HepG2 (cell line): Measurements from ENCODE around the gene CCS. TPM values are rescaled to one million over a fixed set of nuclear protein-coding genes. Genes with fewer than 3 reads are reported as not detected.

Experiments used
- HOXD1 ChIP-seq: sonication (generic); formaldehyde crosslinking; IDR thresholded peaks from 2 replicates; pipeline ENCODE4 v1.5.0; 2020; ENCODE audit warnings: missing genetic modification reagents
- RFXAP ChIP-seq: sonication (generic); formaldehyde crosslinking; IDR thresholded peaks from 2 replicates; pipeline ENCODE4 v1.4.0; 2020; ENCODE audit warnings: missing genetic modification reagents, borderline replicate concordance
- ZFAT ChIP-seq: sonication (generic); formaldehyde crosslinking; conservative IDR thresholded peaks from 2 replicates; pipeline ENCODE4 v1.8.1; 2023; ENCODE audit warnings: missing genetic modification reagents, inconsistent platforms
- polyA plus RNA-seq, 8 experiments: library from polyadenylated mRNA; depleted of rRNA in 3 of 8; stranded (reverse) in 7 of 8; unstranded in 1 of 8; fragments of >200 nt; fragmentation: Illumina TruSeq in 4 of 8; extraction: Trizol in 4 of 8; gene quantifications; 2 replicates each; pipeline versions ENCODE4 v1.2.1 to v1.2.3, GENCODE V29; 2011 to 2016; ENCODE audit warnings: low read depth in 4 of 8, missing spikeins in 1 of 8, mixed read lengths in 1 of 8; ENCODE audit not compliant: insufficient read depth in 1 of 8
- total RNA-seq, 5 experiments: library from RNA; depleted of rRNA; stranded (reverse); fragments of >200 nt; fragmentation: Illumina TruSeq; extraction: Trizol; gene quantifications; 2 replicates each; pipeline ENCODE4 v1.2.3, GENCODE V29; 2016; ENCODE audit warnings: low read depth in 1 of 5
- TF ChIP-seq, protein P1 (sequence below): sonication (generic); formaldehyde crosslinking; IDR thresholded peaks from 2 replicates; pipeline ENCODE4 v1.4.0; 2020; ENCODE audit warnings: mild to moderate bottlenecking, missing genetic modification reagents
- TF ChIP-seq, protein P2 (sequence below): sonication (generic); formaldehyde crosslinking; IDR thresholded peaks from 2 replicates; pipeline ENCODE4 v1.5.0; 2020; ENCODE audit warnings: mild to moderate bottlenecking, missing genetic modification reagents, moderate library complexity
- TF ChIP-seq, protein P3 (sequence below): sonication (generic); formaldehyde crosslinking; IDR thresholded peaks from 2 replicates; pipeline ENCODE4 v1.4.0; 2020; ENCODE audit warnings: missing genetic modification reagents, borderline replicate concordance

CCS gene
- total and polyA plus RNA-seq, 2 of the 13 experiments (the other 11 are each of a cell fraction or from before 2014, with no cell fraction given), result 25.4 to 44.6 TPM

DNA sequence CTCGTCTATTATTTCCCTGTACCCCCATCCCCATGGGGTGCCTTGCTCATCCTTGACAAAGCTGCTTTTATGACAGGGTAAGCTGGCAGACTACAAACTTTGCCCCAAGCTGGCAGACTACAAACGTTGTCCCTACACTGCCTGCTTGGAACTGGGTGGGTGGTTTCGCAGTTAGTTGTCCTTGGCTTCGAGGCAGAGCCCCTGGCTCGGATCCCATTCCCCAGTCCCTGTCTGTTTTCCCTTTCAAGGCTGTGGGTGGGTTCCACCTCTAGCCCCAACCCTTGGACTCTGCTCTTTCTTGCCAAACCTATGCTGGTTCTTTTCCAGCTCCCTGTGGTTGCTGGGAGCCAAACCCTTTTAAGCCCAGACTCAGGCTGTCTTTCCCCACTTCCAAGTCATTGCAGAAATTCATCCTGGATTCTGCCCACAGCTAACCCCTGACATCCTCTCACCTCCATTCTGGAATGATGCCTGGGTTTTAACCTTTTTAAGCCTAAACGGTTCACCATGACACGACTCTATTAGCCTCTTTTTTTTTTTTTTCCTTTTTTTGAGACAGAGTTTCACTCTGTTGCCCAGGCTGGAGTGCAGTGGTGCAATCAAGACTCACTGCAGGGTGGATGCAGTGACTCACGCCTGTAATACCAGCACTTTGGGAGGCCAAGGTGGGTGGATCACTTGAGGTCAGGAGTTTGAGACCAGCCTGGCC, 14.3 kb downstream of the CCS start (continued):
- TF ChIP-seq, protein P1, sequence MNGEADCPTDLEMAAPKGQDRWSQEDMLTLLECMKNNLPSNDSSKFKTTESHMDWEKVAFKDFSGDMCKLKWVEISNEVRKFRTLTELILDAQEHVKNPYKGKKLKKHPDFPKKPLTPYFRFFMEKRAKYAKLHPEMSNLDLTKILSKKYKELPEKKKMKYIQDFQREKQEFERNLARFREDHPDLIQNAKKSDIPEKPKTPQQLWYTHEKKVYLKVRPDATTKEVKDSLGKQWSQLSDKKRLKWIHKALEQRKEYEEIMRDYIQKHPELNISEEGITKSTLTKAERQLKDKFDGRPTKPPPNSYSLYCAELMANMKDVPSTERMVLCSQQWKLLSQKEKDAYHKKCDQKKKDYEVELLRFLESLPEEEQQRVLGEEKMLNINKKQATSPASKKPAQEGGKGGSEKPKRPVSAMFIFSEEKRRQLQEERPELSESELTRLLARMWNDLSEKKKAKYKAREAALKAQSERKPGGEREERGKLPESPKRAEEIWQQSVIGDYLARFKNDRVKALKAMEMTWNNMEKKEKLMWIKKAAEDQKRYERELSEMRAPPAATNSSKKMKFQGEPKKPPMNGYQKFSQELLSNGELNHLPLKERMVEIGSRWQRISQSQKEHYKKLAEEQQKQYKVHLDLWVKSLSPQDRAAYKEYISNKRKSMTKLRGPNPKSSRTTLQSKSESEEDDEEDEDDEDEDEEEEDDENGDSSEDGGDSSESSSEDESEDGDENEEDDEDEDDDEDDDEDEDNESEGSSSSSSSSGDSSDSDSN (CRISPR knock-in tag), result no peak
- TF ChIP-seq, protein P2, sequence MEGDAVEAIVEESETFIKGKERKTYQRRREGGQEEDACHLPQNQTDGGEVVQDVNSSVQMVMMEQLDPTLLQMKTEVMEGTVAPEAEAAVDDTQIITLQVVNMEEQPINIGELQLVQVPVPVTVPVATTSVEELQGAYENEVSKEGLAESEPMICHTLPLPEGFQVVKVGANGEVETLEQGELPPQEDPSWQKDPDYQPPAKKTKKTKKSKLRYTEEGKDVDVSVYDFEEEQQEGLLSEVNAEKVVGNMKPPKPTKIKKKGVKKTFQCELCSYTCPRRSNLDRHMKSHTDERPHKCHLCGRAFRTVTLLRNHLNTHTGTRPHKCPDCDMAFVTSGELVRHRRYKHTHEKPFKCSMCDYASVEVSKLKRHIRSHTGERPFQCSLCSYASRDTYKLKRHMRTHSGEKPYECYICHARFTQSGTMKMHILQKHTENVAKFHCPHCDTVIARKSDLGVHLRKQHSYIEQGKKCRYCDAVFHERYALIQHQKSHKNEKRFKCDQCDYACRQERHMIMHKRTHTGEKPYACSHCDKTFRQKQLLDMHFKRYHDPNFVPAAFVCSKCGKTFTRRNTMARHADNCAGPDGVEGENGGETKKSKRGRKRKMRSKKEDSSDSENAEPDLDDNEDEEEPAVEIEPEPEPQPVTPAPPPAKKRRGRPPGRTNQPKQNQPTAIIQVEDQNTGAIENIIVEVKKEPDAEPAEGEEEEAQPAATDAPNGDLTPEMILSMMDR (CRISPR knock-in tag), result no peak
- TF ChIP-seq HOXD1 (CRISPR knock-in tag) (no peak), RFXAP (CRISPR knock-in tag) (no peak), ZFAT (CRISPR knock-in tag) (no peak)
- TF ChIP-seq, protein P3, sequence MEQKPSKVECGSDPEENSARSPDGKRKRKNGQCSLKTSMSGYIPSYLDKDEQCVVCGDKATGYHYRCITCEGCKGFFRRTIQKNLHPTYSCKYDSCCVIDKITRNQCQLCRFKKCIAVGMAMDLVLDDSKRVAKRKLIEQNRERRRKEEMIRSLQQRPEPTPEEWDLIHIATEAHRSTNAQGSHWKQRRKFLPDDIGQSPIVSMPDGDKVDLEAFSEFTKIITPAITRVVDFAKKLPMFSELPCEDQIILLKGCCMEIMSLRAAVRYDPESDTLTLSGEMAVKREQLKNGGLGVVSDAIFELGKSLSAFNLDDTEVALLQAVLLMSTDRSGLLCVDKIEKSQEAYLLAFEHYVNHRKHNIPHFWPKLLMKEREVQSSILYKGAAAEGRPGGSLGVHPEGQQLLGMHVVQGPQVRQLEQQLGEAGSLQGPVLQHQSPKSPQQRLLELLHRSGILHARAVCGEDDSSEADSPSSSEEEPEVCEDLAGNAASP (CRISPR knock-in tag), result no peak
